ENCODE measurements around the gene WDR73.

GRCh38 chr15:84601555-84601838 lies 52.6 kb downstream of the WDR73 start:
- no peak for TF ChIP-seq CTCF (IDR thresholded peaks at IDR 0.05)
- no peak for TF ChIP-seq ZFX (IDR thresholded peaks at IDR 0.05; ENCODE audit: borderline replicate concordance)

Measured in 22Rv1 (cell line).